Liver (tissue), 3 donors: ENCODE data around the gene ADAM30.
A peak's percentile ranks its signal among the peaks of the same experiment; 100 is the strongest.

Source experiments
- CTCF ChIP-seq: fragments of 150-350 bp; IDR thresholded peaks from 2 replicates; pipeline ENCODE4 v1.5.1; 2017; ENCODE audit warnings: improper control_type of control experiment, low read depth, low read length; ENCODE audit not compliant: missing input control
- FOXA2 ChIP-seq: IDR thresholded peaks from 2 replicates; pipeline ENCODE4 v1.6.1; 2016; ENCODE audit warnings: antibody characterized with exemption
- GABPA ChIP-seq, 2 donors: IDR thresholded peaks in 1 of 2; conservative IDR thresholded peaks in 1 of 2; 2 replicates each; pipeline ENCODE4 v1.6.1; 2016; ENCODE audit warnings: antibody characterized with exemption in 2 of 2, mild to moderate bottlenecking in 1 of 2, moderate library complexity in 1 of 2
- MAX ChIP-seq: IDR thresholded peaks from 2 replicates; pipeline ENCODE4 v1.6.1; 2016; ENCODE audit warnings: antibody characterized with exemption
- TAF1 ChIP-seq: conservative IDR thresholded peaks from 2 replicates; pipeline ENCODE4 v1.6.1; 2016; ENCODE audit warnings: antibody characterized with exemption, mild to moderate bottlenecking
- YY1 ChIP-seq: IDR thresholded peaks from 2 replicates; pipeline ENCODE4 v1.6.1; 2016; ENCODE audit warnings: antibody characterized with exemption, mild to moderate bottlenecking
- TF ChIP-seq, protein P1 (sequence below): IDR thresholded peaks from 2 replicates; pipeline ENCODE4 v1.6.1; 2016; ENCODE audit warnings: antibody characterized with exemption, mild to moderate bottlenecking
- donor health status: healthy.
- donor health status: healthy.

GRCh38 chr1:119893827-119894700 lies 2.3 kb downstream of the ADAM30 start:
- TF ChIP-seq CTCF (no peak), TAF1 (no peak), YY1 (no peak), GABPA (IDR thresholded peaks at IDR 0.05 in 1 of 2, conservative IDR thresholded peaks at IDR 0.05 in 1 of 2) (peak in 1 of 2 donors; percentile 24), FOXA2 (peak; percentile 32), MAX (no peak)
- TF ChIP-seq, protein P1, sequence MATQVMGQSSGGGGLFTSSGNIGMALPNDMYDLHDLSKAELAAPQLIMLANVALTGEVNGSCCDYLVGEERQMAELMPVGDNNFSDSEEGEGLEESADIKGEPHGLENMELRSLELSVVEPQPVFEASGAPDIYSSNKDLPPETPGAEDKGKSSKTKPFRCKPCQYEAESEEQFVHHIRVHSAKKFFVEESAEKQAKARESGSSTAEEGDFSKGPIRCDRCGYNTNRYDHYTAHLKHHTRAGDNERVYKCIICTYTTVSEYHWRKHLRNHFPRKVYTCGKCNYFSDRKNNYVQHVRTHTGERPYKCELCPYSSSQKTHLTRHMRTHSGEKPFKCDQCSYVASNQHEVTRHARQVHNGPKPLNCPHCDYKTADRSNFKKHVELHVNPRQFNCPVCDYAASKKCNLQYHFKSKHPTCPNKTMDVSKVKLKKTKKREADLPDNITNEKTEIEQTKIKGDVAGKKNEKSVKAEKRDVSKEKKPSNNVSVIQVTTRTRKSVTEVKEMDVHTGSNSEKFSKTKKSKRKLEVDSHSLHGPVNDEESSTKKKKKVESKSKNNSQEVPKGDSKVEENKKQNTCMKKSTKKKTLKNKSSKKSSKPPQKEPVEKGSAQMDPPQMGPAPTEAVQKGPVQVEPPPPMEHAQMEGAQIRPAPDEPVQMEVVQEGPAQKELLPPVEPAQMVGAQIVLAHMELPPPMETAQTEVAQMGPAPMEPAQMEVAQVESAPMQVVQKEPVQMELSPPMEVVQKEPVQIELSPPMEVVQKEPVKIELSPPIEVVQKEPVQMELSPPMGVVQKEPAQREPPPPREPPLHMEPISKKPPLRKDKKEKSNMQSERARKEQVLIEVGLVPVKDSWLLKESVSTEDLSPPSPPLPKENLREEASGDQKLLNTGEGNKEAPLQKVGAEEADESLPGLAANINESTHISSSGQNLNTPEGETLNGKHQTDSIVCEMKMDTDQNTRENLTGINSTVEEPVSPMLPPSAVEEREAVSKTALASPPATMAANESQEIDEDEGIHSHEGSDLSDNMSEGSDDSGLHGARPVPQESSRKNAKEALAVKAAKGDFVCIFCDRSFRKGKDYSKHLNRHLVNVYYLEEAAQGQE: peak; percentile 18
